Keratinocyte (primary cell): Measurements from ENCODE around the gene SIK3.

Source experiments
- CTCF ChIP-seq, 3 experiments: IDR thresholded peaks in 1 of 3; conservative IDR thresholded peaks in 1 of 3; optimal IDR thresholded peaks in 1 of 3; 2 replicates in 2 of 3; 3 replicates in 1 of 3; pipeline versions ENCODE3 to v1.5.1; 2011; ENCODE audit warnings: low read length in 3 of 3, mild to moderate bottlenecking in 3 of 3, moderate library complexity in 2 of 3, control low read depth in 1 of 3, inconsistent platforms in 1 of 3; ENCODE audit not compliant: insufficient read depth in 2 of 3; ENCODE audit errors: extremely low read depth in 1 of 3
- EZH2 ChIP-seq: IDR thresholded peaks from one replicate; pipeline ENCODE4 v1.6.1; 2012; ENCODE audit warnings: inconsistent platforms, mild to moderate bottlenecking, low read length, moderate library complexity

GRCh38 chr11:117057317-117057716 is 40.9 kb downstream of the SIK3 start:
- TF ChIP-seq CTCF (optimal IDR thresholded peaks at IDR 0.05 in 1 of 3, IDR thresholded peaks at IDR 0.05 in 1 of 3, conservative IDR thresholded peaks at IDR 0.05 in 1 of 3; ENCODE audit: extremely low read depth in 1 of 3, insufficient read depth in 2 of 3, low read length in 3 of 3) (no peak), EZH2 (no peak)
